PFSK-1 (cell line): ENCODE data around the gene CISTR.

Experiments used
- POLR2AphosphoS5 ChIP-seq: IDR thresholded peaks from 2 replicates; pipeline ENCODE4 v1.6.1; 2012; ENCODE audit warnings: low read depth, mild to moderate bottlenecking, control low read depth, low read length, moderate library complexity
- REST ChIP-seq, 2 experiments: IDR thresholded peaks; 2 replicates each; pipeline versions ENCODE4 v1.6.1 to v1.8.0; 2011 to 2012; ENCODE audit warnings: low read depth in 2 of 2, low read length in 2 of 2, control low read depth in 1 of 2, inconsistent platforms in 1 of 2, mild to moderate bottlenecking in 1 of 2, moderate library complexity in 1 of 2; ENCODE audit not compliant: insufficient read depth in 1 of 2
- SIN3A ChIP-seq: IDR thresholded peaks from 2 replicates; pipeline ENCODE4 v1.6.1; 2012; ENCODE audit warnings: mild to moderate bottlenecking, low read length, moderate library complexity, borderline replicate concordance; ENCODE audit not compliant: insufficient read depth
- TAF1 ChIP-seq: IDR thresholded peaks from 2 replicates; pipeline ENCODE4 v1.6.1; 2012; ENCODE audit warnings: low read length, control low read depth, borderline replicate concordance; ENCODE audit not compliant: insufficient read depth

- TF ChIP-seq REST (IDR thresholded peaks at IDR 0.05; ENCODE audit: insufficient read depth in 1 of 2, low read depth in 2 of 2, low read length in 2 of 2) (no peak), POLR2AphosphoS5 (no peak), TAF1 (no peak), SIN3A (no peak)
Observed at GRCh38 chr12:53761306-53761705, 9.5 kb upstream of the CISTR start.
